HG03442 (cell line): ENCODE data around the gene STK10.

Experiments used
- ATAC-seq: cut with Tn5 transposase; IDR thresholded peaks from one replicate; pipeline ENCODE4 v1.9.1; 2021; ENCODE audit warnings: mild to moderate bottlenecking, moderate library complexity; ENCODE audit not compliant: unreplicated experiment

Gene STK10

GRCh38 chr5:171992305-171992704 is 195.7 kb downstream of the STK10 start:
- ATAC-seq: no peak
